A549 (cell line): ENCODE data around the gene ELMO2. TPM values are rescaled to one million over a fixed set of nuclear protein-coding genes. Genes with fewer than 3 reads are reported as not detected.
A peak's percentile ranks its signal among the peaks of the same experiment; 100 is the strongest.

Experiments
- ATAC-seq, 2 experiments: fragments of 200-7000 bp in 1 of 2; fragments of >200 bp in 1 of 2; cut with Nextera tagmentation in 1 of 2; cut with Tn5 transposase in 1 of 2; 3 replicates each; pipeline versions ENCODE4 v1.8.0 to v1.9.1; 2018 to 2020; ENCODE audit warnings: mild to moderate bottlenecking in 1 of 2, moderate library complexity in 1 of 2
- CTCF ChIA-PET: fragments of 300-600 bp; sonication (Branson Sonifier 250); formaldehyde crosslinking; extraction: SDS; loops from one replicate; lab custom pipeline; 2021; ENCODE audit warnings: antibody characterized with exemption, inconsistent platforms; lab: Yijun Ruan, JAX
- POLR2A ChIA-PET: fragments of 350-600 bp; formaldehyde crosslinking; extraction: SDS; loops from one replicate; lab custom pipeline; 2021; ENCODE audit warnings: antibody characterized with exemption, inconsistent platforms; lab: Yijun Ruan, JAX
- DNase-seq, 2 experiments: peaks; one replicate each; pipeline versions ENCODE4 v3.0.0 to v3.0.0-alpha.2; 2011 to 2016; ENCODE audit warnings: low read depth in 1 of 2, low spot score in 1 of 2
- FAIRE-seq: peaks from 2 replicates; lab custom pipeline; 2011; peaks lifted over from hg19 to GRCh38; lab: Jason Lieb, UNC
- H3K27ac ChIP-seq, 2 experiments: fragments of >200 bp; sonication (Bioruptor Twin); formaldehyde crosslinking; 3 replicates each; pipeline ENCODE4 v1.5.1; 2016 to 2017
- H3K4me1 ChIP-seq: fragments of >200 bp; sonication (Bioruptor Twin); formaldehyde crosslinking; 3 replicates; pipeline ENCODE4 v1.6.1; 2016
- H3K4me2 ChIP-seq: fragments of >200 bp; sonication (Bioruptor Twin); formaldehyde crosslinking; 3 replicates; pipeline ENCODE4 v1.6.1; 2016
- H3K4me3 ChIP-seq: fragments of >200 bp; sonication (Bioruptor Twin); formaldehyde crosslinking; 3 replicates; pipeline ENCODE4 v1.5.1; 2016
- H3K9me3 ChIP-seq: fragments of >200 bp; sonication (Bioruptor Twin); formaldehyde crosslinking; 3 replicates; pipeline ENCODE4 v1.6.1; 2016
- BHLHE40 ChIP-seq: IDR thresholded peaks from 2 replicates; pipeline ENCODE4 v1.6.1; 2012; ENCODE audit warnings: low read depth, low read length, inconsistent platforms
- CHD2 ChIP-seq: fragments of 150-350 bp; IDR thresholded peaks from 2 replicates; pipeline ENCODE4 v1.6.1; 2014; ENCODE audit warnings: low read length; ENCODE audit not compliant: partially characterized antibody
- CHD4 ChIP-seq: fragments of 200-600 bp; sonication (generic); IDR thresholded peaks from 2 replicates; pipeline ENCODE4 v1.6.1; 2016; ENCODE audit warnings: antibody characterized with exemption, mild to moderate bottlenecking, borderline replicate concordance
- EHF ChIP-seq: fragments of 250-450 bp; sonication (Bioruptor Pico); IDR thresholded peaks from 2 replicates; pipeline ENCODE4 v1.5.0; 2020; ENCODE audit warnings: mild to moderate bottlenecking
- EP300 ChIP-seq, 2 experiments: fragments of >200 bp; sonication (Bioruptor Twin); formaldehyde crosslinking; IDR thresholded peaks; 2 replicates in 1 of 2; 3 replicates in 1 of 2; pipeline ENCODE4 v1.6.1; 2016 to 2017
- FOSB ChIP-seq: fragments of 250-450 bp; sonication (Bioruptor Pico); IDR thresholded peaks from 2 replicates; pipeline ENCODE4 v1.5.0; 2020; ENCODE audit warnings: mild to moderate bottlenecking, moderate library complexity
- FOSL2 ChIP-seq, 2 experiments: fragments of 450-650 bp in 1 of 2; fragments of >200 bp in 1 of 2; sonication (Bioruptor Twin) in 1 of 2; formaldehyde crosslinking; IDR thresholded peaks; 2 replicates each; pipeline versions ENCODE4 v1.5.0 to v1.6.1; 2016 to 2020; ENCODE audit warnings: mild to moderate bottlenecking in 1 of 2, moderate library complexity in 1 of 2
- FOXS1 ChIP-seq: fragments of 250-450 bp; sonication (Bioruptor Pico); IDR thresholded peaks from 2 replicates; pipeline ENCODE4 v1.5.0; 2020; ENCODE audit warnings: mild to moderate bottlenecking, moderate library complexity
- HDAC2 ChIP-seq: fragments of 200-600 bp; sonication (generic); IDR thresholded peaks from 2 replicates; pipeline ENCODE4 v1.6.1; 2016
- HEYL ChIP-seq: fragments of 250-450 bp; sonication (Bioruptor Pico); IDR thresholded peaks from 2 replicates; pipeline ENCODE4 v1.8.0; 2021; ENCODE audit warnings: mild to moderate bottlenecking, moderate library complexity
- HOXA7 ChIP-seq: fragments of 250-450 bp; sonication (Bioruptor Pico); IDR thresholded peaks from 2 replicates; pipeline ENCODE4 v1.5.0; 2020; ENCODE audit warnings: mild to moderate bottlenecking, moderate library complexity
- HOXB5 ChIP-seq: fragments of 250-450 bp; sonication (Bioruptor Pico); IDR thresholded peaks from 2 replicates; pipeline ENCODE4 v1.5.0; 2020; ENCODE audit warnings: mild to moderate bottlenecking, moderate library complexity
- JUNB ChIP-seq: fragments of >200 bp; sonication (Bioruptor Twin); formaldehyde crosslinking; IDR thresholded peaks from 2 replicates; pipeline ENCODE4 v1.6.1; 2016
- KDM5A ChIP-seq: fragments of 200-600 bp; sonication (generic); IDR thresholded peaks from 2 replicates; pipeline ENCODE4 v1.6.1; 2016; ENCODE audit warnings: antibody characterized with exemption, mild to moderate bottlenecking
- MAFK ChIP-seq: fragments of 450-650 bp; IDR thresholded peaks from 2 replicates; pipeline ENCODE4 v1.6.1; 2014; ENCODE audit not compliant: partially characterized antibody
- MYC ChIP-seq: IDR thresholded peaks from 2 replicates; pipeline ENCODE4 v1.6.1; 2012; ENCODE audit warnings: mild to moderate bottlenecking, inconsistent platforms, low read length, improper control_type of control experiment, borderline replicate concordance
- NFE2L2 ChIP-seq: fragments of 150-350 bp; conservative IDR thresholded peaks from 2 replicates; pipeline ENCODE4 v1.6.1; 2014; ENCODE audit warnings: low read length
- NPAS2 ChIP-seq: fragments of 250-450 bp; sonication (Bioruptor Pico); IDR thresholded peaks from 2 replicates; pipeline ENCODE4 v1.8.0; 2022; ENCODE audit warnings: mild to moderate bottlenecking, moderate library complexity, borderline replicate concordance
- POLR2AphosphoS2 ChIP-seq: conservative IDR thresholded peaks from 2 replicates; pipeline ENCODE4 v1.6.1; 2012; ENCODE audit warnings: low read length, improper control_type of control experiment, inconsistent platforms
- RAD21 ChIP-seq, 2 experiments: fragments of >200 bp in 1 of 2; sonication (Bioruptor Twin) in 1 of 2; formaldehyde crosslinking in 1 of 2; IDR thresholded peaks in 1 of 2; conservative IDR thresholded peaks in 1 of 2; 2 replicates in 1 of 2; 3 replicates in 1 of 2; pipeline ENCODE4 v1.6.1; 2012 to 2018; ENCODE audit warnings: inconsistent platforms in 1 of 2
- RARB ChIP-seq: fragments of 250-450 bp; sonication (Bioruptor Pico); IDR thresholded peaks from 2 replicates; pipeline ENCODE4 v1.8.0; 2021; ENCODE audit warnings: mild to moderate bottlenecking, moderate library complexity
- RNF2 ChIP-seq: fragments of 200-600 bp; sonication (generic); IDR thresholded peaks from 2 replicates; pipeline ENCODE4 v1.6.1; 2016; ENCODE audit warnings: low read depth, mild to moderate bottlenecking, antibody characterized with exemption, moderate library complexity, borderline replicate concordance
- SREBF2 ChIP-seq: fragments of 450-650 bp; IDR thresholded peaks from 2 replicates; pipeline ENCODE4 v1.6.1; 2014; ENCODE audit warnings: mild to moderate bottlenecking, moderate library complexity
- TFCP2L1 ChIP-seq: fragments of 250-450 bp; sonication (Bioruptor Pico); IDR thresholded peaks from 2 replicates; pipeline ENCODE4 v1.5.0; 2021; ENCODE audit warnings: mild to moderate bottlenecking
- TP53 ChIP-seq: fragments of 250-450 bp; sonication (Bioruptor Pico); IDR thresholded peaks from 2 replicates; pipeline ENCODE4 v1.5.0; 2021; ENCODE audit warnings: mild to moderate bottlenecking, moderate library complexity
- ZFP36 ChIP-seq: fragments of 450-650 bp; IDR thresholded peaks from 2 replicates; pipeline ENCODE4 v1.6.1; 2014; ENCODE audit warnings: borderline replicate concordance; ENCODE audit not compliant: partially characterized antibody
- ZSCAN20 ChIP-seq: fragments of 250-450 bp; sonication (Bioruptor Pico); IDR thresholded peaks from 2 replicates; pipeline ENCODE4 v1.8.0; 2022; ENCODE audit warnings: mild to moderate bottlenecking, moderate library complexity
- WGBS: methylation state at CpG from one replicate; pipeline ENCODE4 v1.1.6; 2017; ENCODE audit errors: missing lambda C conversion rate; 5-methylcytosine and 5-hydroxymethylcytosine counted together
- polyA plus RNA-seq, 4 experiments: library from polyadenylated mRNA; depleted of rRNA in 3 of 4; stranded (reverse); fragments of >200 nt; fragmentation: RNase III in 1 of 4; extraction: RNeasy Plus Mini Kit Qiagen cat#74134 plus additional on column Dnase treatment in 1 of 4; gene quantifications; 2 replicates in 3 of 4; 3 replicates in 1 of 4; pipeline ENCODE4 v1.2.3, GENCODE V29; 2011 to 2017
- TF ChIP-seq, protein P1 (sequence below): fragments of 250-450 bp; sonication (Bioruptor Pico); IDR thresholded peaks from 2 replicates; pipeline ENCODE4 v1.5.0; 2021; ENCODE audit warnings: mild to moderate bottlenecking, moderate library complexity, borderline replicate concordance
- TF ChIP-seq, protein P2 (sequence below): IDR thresholded peaks from 2 replicates; pipeline ENCODE4 v1.6.1; 2012
- TF ChIP-seq, protein P3 (sequence below): fragments of >200 bp; sonication (Bioruptor Twin); formaldehyde crosslinking; IDR thresholded peaks from 3 replicates; pipeline ENCODE4 v1.6.1; 2016

Gene ELMO2
- polyA plus RNA-seq, 2 of the 4 experiments (the other 2 are of a cell fraction): 23.4 to 25.1 TPM

DNA sequence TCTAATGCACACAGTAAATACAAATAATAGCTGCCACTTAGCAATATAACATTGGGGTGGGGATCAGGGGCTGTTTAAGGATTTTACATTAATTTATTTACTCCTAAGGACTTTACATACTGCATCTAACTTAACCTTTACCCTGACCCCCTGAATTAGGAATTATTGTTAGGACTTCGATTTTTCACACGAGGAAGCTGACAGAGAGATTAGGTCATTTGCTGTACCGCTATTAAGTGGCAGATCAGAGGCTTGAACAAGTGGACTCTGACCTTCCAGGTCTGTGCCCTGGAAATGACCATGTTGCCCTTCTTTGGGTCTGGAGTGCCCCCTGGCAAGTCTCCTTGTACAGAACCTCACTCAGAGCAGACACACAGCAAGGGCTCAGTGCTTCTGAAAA lies 5.2 kb upstream of the ELMO2 start:
- Histone ChIP-seq H3K9me3 (no peaks in the 10 kb centered on the region), H3K27ac (no peak overlapping the region), H3K4me2 (no peak overlapping the region), H3K4me1 (peaks cover 7% of the 10 kb centered on the region; the same call in 1 of the 3 replicates), H3K4me3 (no peak overlapping the region)
- TF ChIP-seq FOSB (CRISPR knock-in tag): no peak
- TF ChIP-seq CHD4: no peak
- TF ChIP-seq NFE2L2: no peak
- no peak for TF ChIP-seq HOXB5 (CRISPR knock-in tag)
- TF ChIP-seq ZSCAN20 (CRISPR knock-in tag): no peak
- POLR2A ChIA-PET: interaction anchor here (0.7 kb wide), 1 partner anchor 67 kb away, joined by 3 read pairs; no protein-coding TSS in a partner anchor
- ATAC-seq: no peak
- FAIRE-seq: no peak
- no peak for DNase-seq
- WGBS: 20% methylated on average over 3 of the region's 3 CpGs
- CTCF ChIA-PET: interaction anchor here (0.7 to 2.1 kb wide), 24 partner anchors 8 to 1177 kb away, joined by 3 to 9 read pairs (median 4); no protein-coding TSS in a partner anchor

DNA sequence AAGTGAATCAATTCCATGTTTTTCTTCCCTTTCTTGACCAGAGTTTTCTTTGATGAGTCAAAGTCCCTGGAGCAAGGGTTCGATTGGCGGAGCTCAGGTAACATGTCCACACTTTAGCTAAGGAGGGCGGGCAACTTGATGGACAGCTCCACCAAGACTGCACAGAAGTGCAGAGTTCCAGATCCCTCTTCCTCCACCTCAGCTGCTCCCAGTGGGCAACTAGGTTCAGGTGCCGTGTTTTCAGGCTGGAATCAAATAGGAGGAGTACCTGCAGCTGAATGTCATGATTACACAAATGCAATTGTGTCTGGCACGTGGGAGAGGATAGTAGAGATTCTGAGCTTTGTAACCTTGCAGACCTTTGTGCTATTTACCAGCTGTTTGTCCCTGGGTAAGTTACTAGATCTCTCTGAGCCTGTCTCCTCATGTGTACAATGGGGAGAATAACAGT lies 1.9 kb upstream of the ELMO2 start:
- Histone ChIP-seq H3K9me3 (no peaks in the 10 kb centered on the region), H3K27ac (no peak overlapping the region), H3K4me1 (peaks cover 14% of the 10 kb centered on the region), H3K4me3 (no peak overlapping the region), H3K4me2 (no peak overlapping the region)
- TF ChIP-seq, protein P1, sequence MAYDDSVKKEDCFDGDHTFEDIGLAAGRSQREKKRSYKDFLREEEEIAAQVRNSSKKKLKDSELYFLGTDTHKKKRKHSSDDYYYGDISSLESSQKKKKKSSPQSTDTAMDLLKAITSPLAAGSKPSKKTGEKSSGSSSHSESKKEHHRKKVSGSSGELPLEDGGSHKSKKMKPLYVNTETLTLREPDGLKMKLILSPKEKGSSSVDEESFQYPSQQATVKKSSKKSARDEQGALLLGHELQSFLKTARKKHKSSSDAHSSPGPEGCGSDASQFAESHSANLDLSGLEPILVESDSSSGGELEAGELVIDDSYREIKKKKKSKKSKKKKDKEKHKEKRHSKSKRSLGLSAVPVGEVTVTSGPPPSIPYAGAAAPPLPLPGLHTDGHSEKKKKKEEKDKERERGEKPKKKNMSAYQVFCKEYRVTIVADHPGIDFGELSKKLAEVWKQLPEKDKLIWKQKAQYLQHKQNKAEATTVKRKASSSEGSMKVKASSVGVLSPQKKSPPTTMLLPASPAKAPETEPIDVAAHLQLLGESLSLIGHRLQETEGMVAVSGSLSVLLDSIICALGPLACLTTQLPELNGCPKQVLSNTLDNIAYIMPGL (CRISPR knock-in tag): no peak
- no peak for TF ChIP-seq RAD21 (conservative IDR thresholded peaks at IDR 0.05 in 1 of 2, IDR thresholded peaks at IDR 0.05 in 1 of 2)
- TF ChIP-seq, protein P2, sequence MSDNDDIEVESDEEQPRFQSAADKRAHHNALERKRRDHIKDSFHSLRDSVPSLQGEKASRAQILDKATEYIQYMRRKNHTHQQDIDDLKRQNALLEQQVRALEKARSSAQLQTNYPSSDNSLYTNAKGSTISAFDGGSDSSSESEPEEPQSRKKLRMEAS: no peak
- TF ChIP-seq HOXB5 (CRISPR knock-in tag): no peak
- TF ChIP-seq FOSL2 (IDR thresholded peaks at IDR 0.05): no peak
- no peak for TF ChIP-seq FOSL2 (CRISPR knock-in tag; IDR thresholded peaks at IDR 0.05)
- TF ChIP-seq HDAC2: no peak
- no peak for TF ChIP-seq EP300 (IDR thresholded peaks at IDR 0.05)
- no peak for TF ChIP-seq MYC
- TF ChIP-seq MAFK: no peak
- no peak for TF ChIP-seq ZFP36
- TF ChIP-seq HOXA7 (CRISPR knock-in tag): no peak
- TF ChIP-seq TP53 (CRISPR knock-in tag): no peak
- TF ChIP-seq EHF (CRISPR knock-in tag): no peak
- TF ChIP-seq SREBF2: no peak
- TF ChIP-seq RARB (CRISPR knock-in tag): no peak
- no peak for ATAC-seq
- WGBS: 28% methylated on average over 5 of the region's 5 CpGs
- FAIRE-seq: no peak
- POLR2A ChIA-PET: no interaction called here
- no peak for DNase-seq
- CTCF ChIA-PET: interaction anchor here (1.1 to 2.6 kb wide), 5 partner anchors 30 to 386 kb away, joined by 3 to 13 read pairs (median 5); no protein-coding TSS in a partner anchor

DNA sequence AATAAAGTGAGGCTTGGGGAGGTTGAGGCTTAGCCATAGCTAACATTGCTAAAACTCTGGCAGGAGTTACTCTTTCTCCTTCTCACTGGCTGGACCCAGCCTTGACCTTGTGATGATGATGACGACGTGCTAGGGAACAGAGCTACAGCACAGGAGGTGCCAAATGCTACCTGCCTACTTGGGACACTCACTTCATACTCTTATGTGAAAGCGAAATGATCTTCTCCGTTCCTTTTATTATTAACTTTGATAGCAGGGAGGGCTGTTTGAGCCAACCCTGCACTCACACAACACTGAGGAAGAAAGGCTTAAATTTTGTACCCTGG lies 1.2 kb upstream of the ELMO2 start:
- H3K4me3 ChIP-seq: no peak overlapping the region; the same call in 2 of the 3 replicates
- FAIRE-seq (no peak), DNase-seq (no peak), ATAC-seq (no peak)
- POLR2A ChIA-PET: no interaction called here
- 65% methylated on average over 4 of the region's 4 CpGs for WGBS
- TF ChIP-seq NPAS2: no peak
- no peak for TF ChIP-seq HOXB5 (CRISPR knock-in tag)
- TF ChIP-seq, protein P3, sequence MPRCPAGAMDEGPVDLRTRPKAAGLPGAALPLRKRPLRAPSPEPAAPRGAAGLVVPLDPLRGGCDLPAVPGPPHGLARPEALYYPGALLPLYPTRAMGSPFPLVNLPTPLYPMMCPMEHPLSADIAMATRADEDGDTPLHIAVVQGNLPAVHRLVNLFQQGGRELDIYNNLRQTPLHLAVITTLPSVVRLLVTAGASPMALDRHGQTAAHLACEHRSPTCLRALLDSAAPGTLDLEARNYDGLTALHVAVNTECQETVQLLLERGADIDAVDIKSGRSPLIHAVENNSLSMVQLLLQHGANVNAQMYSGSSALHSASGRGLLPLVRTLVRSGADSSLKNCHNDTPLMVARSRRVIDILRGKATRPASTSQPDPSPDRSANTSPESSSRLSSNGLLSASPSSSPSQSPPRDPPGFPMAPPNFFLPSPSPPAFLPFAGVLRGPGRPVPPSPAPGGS: no peak
- no peak for TF ChIP-seq CHD2
- TF ChIP-seq JUNB: no peak
- no peak for TF ChIP-seq KDM5A
- no peak for TF ChIP-seq TFCP2L1 (CRISPR knock-in tag)
- TF ChIP-seq FOXS1 (CRISPR knock-in tag): no peak
- TF ChIP-seq HEYL: no peak
- TF ChIP-seq RNF2: no peak
- no peak for TF ChIP-seq BHLHE40
- no peak for TF ChIP-seq POLR2AphosphoS2
- TF ChIP-seq FOSB (CRISPR knock-in tag): no peak
- TF ChIP-seq, protein P1 (CRISPR knock-in tag): no peak
- TF ChIP-seq RARB (CRISPR knock-in tag): no peak
- CTCF ChIA-PET: interaction anchor here (1.4 to 2.6 kb wide), 6 partner anchors 26 to 393 kb away, joined by 4 to 13 read pairs (median 5); no protein-coding TSS in a partner anchor
- H3K4me2 ChIP-seq: peak overlapping the region; percentile 89; the same call in 1 of the 3 replicates
- peaks cover 14% of the 10 kb centered on the region for H3K4me1 ChIP-seq
- no peaks in the 10 kb centered on the region for H3K9me3 ChIP-seq
- H3K27ac ChIP-seq: no peak overlapping the region
